Activated naive CD8-positive, alpha-beta T cell treated with anti-CD3 and anti-CD28 coated beads, Interleukin-2, amount 10 ng/mL, durations not matched to agents 7 days and 5 days (primary cell): ENCODE results near the gene OR5W2. TPM values are rescaled to one million over a fixed set of nuclear protein-coding genes. Genes with fewer than 3 reads are reported as not detected.
"Not testable (repeated sequence)": the region's sequence is repeated elsewhere in the genome, so short reads cannot be mapped to it uniquely, and the experiment has no call there.

Experiments
- ATAC-seq: fragments of 150-1000 bp; cut with Tn5 transposase; one replicate; pipeline ENCODE4 v1.10.0; 2021; ENCODE audit warnings: low read depth, moderate library complexity
- POLR2A ChIA-PET: fragments of 350-600 bp; sonication (Branson Sonifier 250); formaldehyde crosslinking; loops from one replicate; lab custom pipeline; 2021; ENCODE audit warnings: antibody characterized with exemption; lab: Charles Lee
- DNase-seq: peaks from one replicate; pipeline ENCODE4 v3.0.0; 2021
- H3K27ac Mint-ChIP-seq: one replicate; pipeline ENCODE4 v1.8.0; 2022; ENCODE audit warnings: mild to moderate bottlenecking, mixed read lengths
- H3K27me3 Mint-ChIP-seq: one replicate; pipeline ENCODE4 v1.8.0; 2022; ENCODE audit warnings: mild to moderate bottlenecking, moderate library complexity, mixed read lengths
- H3K36me3 Mint-ChIP-seq: one replicate; pipeline ENCODE4 v1.8.0; 2021; ENCODE audit warnings: mild to moderate bottlenecking, mixed read lengths
- H3K4me1 Mint-ChIP-seq: one replicate; pipeline ENCODE4 v1.8.0; 2021; ENCODE audit warnings: mixed read lengths
- H3K4me3 Mint-ChIP-seq: one replicate; pipeline ENCODE4 v1.8.0; 2022; ENCODE audit warnings: mild to moderate bottlenecking, moderate library complexity, mixed read lengths
- H3K9me3 Mint-ChIP-seq: one replicate; pipeline ENCODE4 v1.8.0; 2021; ENCODE audit warnings: mixed read lengths
- total RNA-seq, 2 experiments: library from RNA; stranded (reverse); gene quantifications; one replicate each; pipeline ENCODE4 v1.2.3, GENCODE V29; 2021

Gene OR5W2
- not detected for total RNA-seq

DNA sequence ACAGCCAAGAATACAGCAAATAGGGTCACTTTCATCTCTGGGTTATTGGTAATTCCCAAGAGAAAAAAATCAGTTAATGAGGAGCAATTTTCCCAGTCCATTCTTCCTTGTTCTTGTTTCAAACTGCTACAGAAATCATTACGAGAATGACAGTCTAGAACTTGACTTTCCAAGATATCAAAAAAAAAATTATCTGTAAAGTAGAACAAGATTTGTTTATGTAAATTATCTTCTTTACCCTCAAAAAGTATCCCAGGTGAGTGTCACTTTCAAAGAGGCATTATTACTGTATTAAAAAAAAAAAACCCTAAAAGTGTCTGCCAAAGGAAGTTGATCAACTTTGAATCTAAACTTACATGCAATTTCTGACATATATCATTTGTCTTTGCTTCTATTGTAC is at the start of gene OR5W2:
OR5W2 (minus strand) TSS at position 101 of the 400 bp plus-strand sequence; CDS start at position 101, 0 bp downstream.
- no peak for DNase-seq
- no peaks in the 10 kb centered on the region for H3K36me3 Mint-ChIP-seq
- POLR2A ChIA-PET = no interaction called here
- no peak within 1 kb of the TSS for H3K27ac Mint-ChIP-seq
- no peak within 1 kb of the TSS for H3K4me3 Mint-ChIP-seq
- no peaks in the 10 kb centered on the region for H3K4me1 Mint-ChIP-seq
- H3K27me3 Mint-ChIP-seq = no peaks in the 10 kb centered on the region
- peaks cover 4% of the 10 kb centered on the region for H3K9me3 Mint-ChIP-seq
- no peak for ATAC-seq

DNA sequence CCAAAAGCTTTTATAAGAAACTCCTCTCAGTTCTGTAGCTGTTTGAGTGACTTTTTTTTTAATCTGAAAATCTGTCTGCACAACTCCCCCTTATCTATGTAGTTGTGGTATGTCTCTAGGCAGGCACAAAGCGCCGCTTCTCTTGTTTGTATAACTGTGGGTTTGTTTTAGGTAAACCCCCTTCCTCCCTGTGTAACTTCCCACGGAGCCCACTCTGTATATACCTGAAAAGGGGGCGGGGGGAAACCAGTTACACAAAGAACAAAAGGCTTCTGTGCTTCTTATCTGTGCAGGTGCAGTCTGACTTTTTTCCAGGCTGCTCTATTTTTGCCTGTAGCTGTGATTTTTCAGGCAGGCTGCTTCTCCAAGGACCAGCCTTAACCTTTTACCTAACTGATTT is 42.1 kb upstream of the OR5W2 start:
- H3K4me1 Mint-ChIP-seq = no peaks in the 10 kb centered on the region
- POLR2A ChIA-PET = no interaction called here
- no peaks in the 10 kb centered on the region for H3K27me3 Mint-ChIP-seq
- H3K4me3 Mint-ChIP-seq = no peak overlapping the region
- DNase-seq (no peak), ATAC-seq (no peak)
- H3K9me3 Mint-ChIP-seq = peaks cover 3% of the 10 kb centered on the region
- H3K27ac Mint-ChIP-seq = no peak overlapping the region
- no peaks in the 10 kb centered on the region for H3K36me3 Mint-ChIP-seq

DNA sequence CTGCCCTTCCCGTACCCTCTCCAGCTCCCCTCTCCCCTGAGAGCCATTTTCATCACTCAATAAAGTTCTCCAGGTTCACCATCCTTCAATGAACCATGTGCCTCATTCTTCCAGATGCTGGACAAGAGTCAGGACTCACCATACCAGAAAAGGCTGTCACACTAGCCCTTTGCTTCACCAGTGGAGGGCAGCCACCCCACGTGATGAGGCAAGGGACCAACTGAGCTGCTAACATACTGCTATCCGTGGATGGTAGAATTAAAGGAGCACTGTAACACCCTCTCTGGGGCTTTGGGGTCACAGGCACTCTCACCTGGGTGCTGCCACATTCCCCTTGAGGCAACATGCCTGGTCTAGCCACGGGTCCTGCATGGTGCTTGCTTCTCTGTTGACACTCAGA is 34.9 kb upstream of the OR5W2 start:
- no peak overlapping the region for H3K27ac Mint-ChIP-seq
- ATAC-seq (no peak), DNase-seq (no peak)
- POLR2A ChIA-PET = no interaction called here
- H3K4me3 Mint-ChIP-seq = no peak overlapping the region
- no peaks in the 10 kb centered on the region for H3K4me1 Mint-ChIP-seq
- peaks cover 6% of the 10 kb centered on the region for H3K9me3 Mint-ChIP-seq
- H3K27me3 Mint-ChIP-seq = no peaks in the 10 kb centered on the region
- no peaks in the 10 kb centered on the region for H3K36me3 Mint-ChIP-seq

DNA sequence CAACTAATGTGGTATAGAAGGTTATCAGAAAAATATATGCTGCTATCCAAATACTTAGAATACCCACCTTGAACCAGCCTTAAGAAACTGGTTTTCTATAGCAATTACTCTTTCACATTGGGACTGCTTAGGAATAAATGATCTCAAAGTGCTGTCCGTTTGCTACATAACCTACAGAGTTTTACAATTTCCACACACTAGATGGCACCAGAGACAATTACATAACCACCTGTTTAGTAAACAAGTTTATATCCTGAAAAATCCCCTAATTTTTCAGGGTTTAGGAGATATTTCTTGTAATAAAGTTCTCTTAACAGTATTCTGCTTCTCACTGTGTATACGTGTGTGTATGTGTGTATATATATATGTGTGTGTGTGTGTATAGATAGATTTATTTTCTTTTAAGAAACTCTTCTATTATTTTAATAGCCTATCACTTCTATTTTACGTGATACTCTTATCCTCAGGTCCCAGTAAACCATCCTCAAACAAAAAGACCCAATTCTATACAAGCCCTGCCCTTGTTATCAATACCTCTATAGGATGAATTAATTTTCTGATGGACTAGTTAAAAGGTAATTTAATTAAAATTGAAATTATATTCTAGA is 28.5 kb upstream of the OR5W2 start:
- Mint-ChIP-seq H3K27ac (no peak overlapping the region), H3K27me3 (no peaks in the 10 kb centered on the region), H3K9me3 (peaks cover under 1% of the 10 kb centered on the region), H3K4me1 (no peaks in the 10 kb centered on the region), H3K36me3 (no peaks in the 10 kb centered on the region), H3K4me3 (no peak overlapping the region)
- DNase-seq (no peak), ATAC-seq (no peak)
- POLR2A ChIA-PET = interaction anchor here (0.7 kb wide), 1 partner anchor 148 kb away, joined by 3 read pairs; no protein-coding TSS in a partner anchor

DNA sequence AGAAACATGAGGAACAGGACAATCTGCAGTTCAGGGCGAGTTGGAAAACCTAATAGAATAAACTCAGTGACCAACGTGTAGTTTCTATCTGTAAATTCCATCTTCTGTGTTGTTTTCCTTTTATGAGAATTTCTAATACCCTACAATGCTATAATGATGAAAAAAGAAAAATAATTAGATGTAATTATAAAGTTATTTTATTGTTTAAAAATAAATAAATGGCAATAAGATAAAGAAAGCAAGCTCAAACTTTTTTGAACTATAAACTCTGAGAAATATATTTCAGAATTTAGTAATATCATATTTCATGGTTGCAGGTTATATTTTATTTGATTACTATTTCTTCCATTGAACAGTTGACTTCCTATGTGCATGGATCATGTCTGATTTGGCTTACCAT is 21.9 kb upstream of the OR5W2 start, which contains the start of gene OR5I1:
OR5I1 (minus strand) TSS at position 101 of the 400 bp plus-strand sequence; CDS start at position 101, 0 bp downstream.
- Mint-ChIP-seq H3K4me3 (no peak within 1 kb of the TSS), H3K9me3 (peaks cover 2% of the 10 kb centered on the region), H3K4me1 (no peaks in the 10 kb centered on the region), H3K27me3 (no peaks in the 10 kb centered on the region), H3K27ac (no peak within 1 kb of the TSS), H3K36me3 (no peaks in the 10 kb centered on the region)
- ATAC-seq (no peak), DNase-seq (no peak)
- POLR2A ChIA-PET = no interaction called here

DNA sequence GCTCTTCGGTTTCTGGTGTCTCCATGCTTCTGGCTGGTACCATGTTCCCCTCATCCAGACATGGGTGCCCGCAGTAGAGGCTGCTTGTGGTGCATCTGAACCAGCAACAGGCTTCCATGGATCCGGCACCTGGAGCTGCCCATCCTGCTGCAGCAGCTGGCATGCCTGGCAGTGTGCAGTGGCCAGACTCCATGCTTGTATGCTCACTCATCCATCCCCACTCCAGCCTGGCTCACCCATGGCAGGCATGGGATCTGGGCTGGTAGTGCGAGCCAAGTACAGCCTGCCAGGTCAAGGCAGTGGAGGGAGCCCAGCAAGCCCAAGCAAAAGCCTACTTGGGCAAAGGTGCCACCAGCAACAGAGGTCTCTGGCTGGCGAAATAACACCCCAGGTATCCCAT is 6.2 kb upstream of the OR5W2 start:
- Mint-ChIP-seq H3K36me3 (no peaks in the 10 kb centered on the region), H3K4me1 (no peaks in the 10 kb centered on the region), H3K9me3 (peaks cover 13% of the 10 kb centered on the region), H3K27ac (no peak overlapping the region), H3K27me3 (no peaks in the 10 kb centered on the region), H3K4me3 (no peak overlapping the region)
- POLR2A ChIA-PET = no interaction called here
- no peak for ATAC-seq
- no peak for DNase-seq

DNA sequence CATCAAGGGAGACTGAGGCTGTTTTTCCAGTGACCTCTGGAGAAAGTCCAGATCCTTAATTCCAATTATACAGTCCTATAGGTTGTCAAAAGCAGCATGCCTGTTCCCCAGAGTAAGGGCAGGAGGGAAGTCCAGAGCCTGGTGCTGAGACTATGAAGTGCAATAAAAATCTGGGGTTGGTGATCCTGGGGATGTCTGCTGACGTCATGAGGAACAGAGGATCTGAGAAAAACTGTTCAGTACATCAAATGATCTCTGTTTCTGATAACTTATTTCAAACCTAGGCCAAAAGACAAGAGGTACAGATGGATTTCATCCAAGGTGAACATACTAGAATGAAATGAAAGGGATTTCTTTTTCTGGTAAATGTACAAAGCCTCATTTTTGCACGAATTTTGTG is 12.1 kb downstream of the OR5W2 start:
- Mint-ChIP-seq H3K4me1 (no peaks in the 10 kb centered on the region), H3K36me3 (no peaks in the 10 kb centered on the region)
- POLR2A ChIA-PET = no interaction called here

DNA sequence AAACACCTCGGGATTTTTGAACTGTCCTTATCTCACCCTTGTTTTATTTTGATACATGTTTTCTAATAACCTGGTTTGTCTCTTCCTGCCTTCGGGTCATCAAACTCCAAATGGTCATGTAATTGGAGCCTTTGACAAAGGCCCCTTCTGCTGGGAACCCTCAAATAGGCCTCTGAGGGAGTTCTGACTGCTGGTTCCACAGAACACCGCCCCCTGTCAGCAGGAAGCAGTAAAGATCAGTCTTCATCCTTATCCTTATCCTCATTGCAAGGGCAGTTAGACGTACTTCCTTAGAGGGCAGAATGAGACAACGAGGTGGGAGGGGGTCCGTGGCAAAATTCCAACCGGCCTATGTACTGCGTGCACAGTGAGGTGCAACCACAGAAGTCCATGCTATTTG is 19.2 kb downstream of the OR5W2 start:
- Mint-ChIP-seq H3K4me3 (no peak overlapping the region), H3K9me3 (peaks cover 1% of the 10 kb centered on the region), H3K36me3 (no peaks in the 10 kb centered on the region), H3K27me3 (no peaks in the 10 kb centered on the region), H3K27ac (no peak overlapping the region), H3K4me1 (no peaks in the 10 kb centered on the region)
- POLR2A ChIA-PET = no interaction called here
- ATAC-seq (no peak), DNase-seq (no peak)

More for the DNA sequence above, 12.1 kb downstream of the OR5W2 start:
- Mint-ChIP-seq H3K9me3 (peaks cover 4% of the 10 kb centered on the region), H3K27me3 (no peaks in the 10 kb centered on the region), H3K27ac (no peak overlapping the region), H3K4me3 (no peak overlapping the region)
- DNase-seq = no peak
- no peak for ATAC-seq

DNA sequence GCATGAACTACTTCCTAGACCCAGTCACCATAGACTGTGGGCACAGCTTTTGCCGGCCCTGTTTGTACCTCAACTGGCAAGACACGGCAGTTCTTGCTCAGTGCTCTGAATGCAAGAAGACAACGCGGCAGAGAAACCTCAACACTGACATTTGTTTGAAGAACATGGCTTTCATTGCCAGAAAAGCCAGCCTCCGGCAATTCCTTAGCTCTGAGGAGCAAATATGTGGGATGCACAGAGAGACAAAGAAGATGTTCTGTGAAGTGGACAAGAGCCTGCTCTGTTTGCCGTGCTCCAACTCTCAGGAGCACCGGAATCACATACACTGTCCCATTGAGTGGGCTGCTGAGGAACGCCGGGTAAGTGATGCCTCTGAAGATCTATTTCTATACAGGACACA is 28.9 kb downstream of the OR5W2 start:
- H3K4me1 Mint-ChIP-seq, H3K36me3 Mint-ChIP-seq, DNase-seq, H3K27me3 Mint-ChIP-seq, POLR2A ChIA-PET, H3K9me3 Mint-ChIP-seq, H3K27ac Mint-ChIP-seq, ATAC-seq, H3K4me3 Mint-ChIP-seq: not testable (repeated sequence)

DNA sequence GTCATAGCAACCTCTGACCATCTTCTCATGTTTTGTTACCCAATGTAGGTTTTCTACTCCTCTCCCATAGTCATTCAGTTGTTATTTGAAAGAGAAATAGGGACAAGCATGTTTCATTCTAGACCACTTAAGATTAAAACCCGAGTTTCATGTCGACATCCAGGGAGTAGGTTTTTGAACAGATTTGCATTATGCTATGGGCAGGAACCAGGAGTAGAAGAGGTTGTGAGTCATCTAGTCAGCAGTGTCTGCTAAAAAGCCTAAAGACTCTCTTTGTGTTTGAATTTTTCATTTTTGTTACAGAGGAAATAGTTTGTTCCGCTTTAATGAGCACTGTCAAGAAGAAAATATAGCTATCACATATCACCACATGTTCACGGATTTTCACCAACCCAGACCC is 29.4 kb downstream of the OR5W2 start:
- H3K27ac Mint-ChIP-seq, H3K4me1 Mint-ChIP-seq, H3K27me3 Mint-ChIP-seq, POLR2A ChIA-PET, H3K36me3 Mint-ChIP-seq, ATAC-seq, H3K4me3 Mint-ChIP-seq, H3K9me3 Mint-ChIP-seq, DNase-seq: not testable (repeated sequence)

DNA sequence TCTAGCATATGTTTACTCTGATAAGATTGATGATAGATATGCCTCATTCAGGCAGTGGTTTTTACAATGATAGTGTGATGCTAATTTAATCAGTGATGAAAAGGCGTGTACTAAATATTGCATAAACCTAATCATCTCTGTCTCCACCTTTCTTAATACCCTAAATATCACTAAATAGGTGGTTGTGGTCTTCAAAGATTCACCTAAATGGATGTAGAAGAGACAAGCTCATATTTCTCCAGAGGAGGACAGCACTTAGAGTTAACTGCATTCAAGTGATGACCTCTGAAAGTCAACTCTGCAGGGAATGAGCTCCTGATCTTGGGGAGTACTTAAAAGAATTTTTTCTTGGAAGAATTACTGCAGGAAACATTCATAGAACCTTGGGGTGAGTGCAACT is 31.4 kb downstream of the OR5W2 start, which contains the start of gene TRIM51:
TRIM51 (plus strand) TSS at position 301 of the 400 bp plus-strand sequence. CDS start 2,132 bp downstream, outside the sequence.
- POLR2A ChIA-PET, H3K4me3 Mint-ChIP-seq: not testable (repeated sequence)

DNA sequence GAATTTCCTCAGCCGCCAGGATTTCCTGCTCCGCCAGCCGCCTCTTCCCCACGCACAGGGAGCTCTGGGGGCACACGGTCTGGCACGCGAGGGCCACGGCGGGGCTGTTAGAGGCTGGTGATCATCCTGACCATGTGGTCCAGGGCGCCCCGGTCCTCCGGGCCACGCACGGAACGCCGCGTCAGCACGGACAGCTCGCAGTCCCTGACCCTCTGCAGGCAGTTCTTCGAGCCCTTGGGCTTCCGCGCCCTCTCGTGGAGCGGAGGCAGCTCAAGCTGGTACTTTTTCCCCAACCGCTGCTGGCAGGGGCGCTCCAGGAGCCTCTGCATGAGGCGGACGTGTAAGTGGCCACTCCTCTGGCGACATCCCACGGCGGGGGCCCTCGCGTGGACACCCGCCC is 41.2 kb downstream of the OR5W2 start:
- ATAC-seq, POLR2A ChIA-PET, H3K4me3 Mint-ChIP-seq, H3K36me3 Mint-ChIP-seq, H3K4me1 Mint-ChIP-seq, H3K27ac Mint-ChIP-seq, H3K27me3 Mint-ChIP-seq, DNase-seq, H3K9me3 Mint-ChIP-seq: not testable (repeated sequence)

More for the DNA sequence above, 31.4 kb downstream of the OR5W2 start, which contains the start of gene TRIM51:
- not testable (repeated sequence) for H3K27ac Mint-ChIP-seq, H3K4me1 Mint-ChIP-seq, H3K9me3 Mint-ChIP-seq, H3K36me3 Mint-ChIP-seq, ATAC-seq, DNase-seq, H3K27me3 Mint-ChIP-seq

DNA sequence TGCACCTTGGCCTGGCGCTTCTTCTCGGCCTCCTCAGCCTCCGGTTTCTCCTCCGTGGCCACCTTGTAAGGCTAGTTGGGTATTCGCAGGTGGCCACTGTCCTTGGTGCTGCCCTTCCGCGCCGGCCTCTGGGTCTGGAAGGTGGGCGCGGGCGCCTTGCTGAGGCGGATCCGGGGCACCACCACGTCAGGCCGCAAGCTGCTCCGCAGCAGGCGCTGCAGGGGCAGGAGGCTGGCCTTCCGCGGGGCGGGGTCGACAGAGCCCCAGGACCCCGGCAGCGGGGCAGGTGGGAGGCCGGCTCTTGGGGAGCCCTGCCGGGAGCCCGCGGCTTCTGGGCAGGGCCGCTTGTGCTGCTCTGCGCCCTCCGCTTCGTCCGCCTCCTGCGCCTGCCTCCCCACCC is 41.7 kb downstream of the OR5W2 start:
- H3K4me3 Mint-ChIP-seq, H3K27ac Mint-ChIP-seq, ATAC-seq, H3K4me1 Mint-ChIP-seq, DNase-seq, H3K9me3 Mint-ChIP-seq, H3K36me3 Mint-ChIP-seq, H3K27me3 Mint-ChIP-seq, POLR2A ChIA-PET: not testable (repeated sequence)

DNA sequence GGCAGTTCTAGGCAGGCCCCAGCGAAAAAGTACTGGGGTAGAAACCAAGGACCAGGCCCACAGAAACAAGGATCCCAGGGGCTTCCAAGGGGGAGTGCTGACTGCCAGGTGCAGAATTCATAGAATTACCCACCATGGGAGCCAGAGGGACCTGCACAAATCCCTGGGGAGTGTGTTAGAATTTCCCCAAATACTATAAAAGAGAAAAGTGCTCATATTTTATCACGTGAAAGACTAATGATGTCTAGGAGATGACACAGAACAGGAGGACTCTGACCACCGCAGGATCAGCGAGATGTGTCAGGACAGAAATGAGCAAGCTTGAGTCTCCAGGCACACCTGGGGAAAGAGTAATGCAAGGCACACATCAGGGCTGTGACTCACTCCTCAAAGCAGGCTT is 47.0 kb downstream of the OR5W2 start:
- H3K36me3 Mint-ChIP-seq, ATAC-seq, H3K27me3 Mint-ChIP-seq, DNase-seq, H3K4me3 Mint-ChIP-seq, H3K9me3 Mint-ChIP-seq, POLR2A ChIA-PET, H3K4me1 Mint-ChIP-seq, H3K27ac Mint-ChIP-seq: not testable (repeated sequence)
